SK-N-SH (cell line): ENCODE results near the gene FUT7. TPM values are rescaled to one million over a fixed set of nuclear protein-coding genes. Genes with fewer than 3 reads are reported as not detected.

Source experiments
- CTCF ChIA-PET: fragments of 300-600, 350-600 bp; formaldehyde crosslinking; extraction: SDS; loops from one replicate; lab custom pipeline; 2021; lab: Yijun Ruan, JAX
- POLR2A ChIA-PET: fragments of 350-600 bp; sonication (Branson Sonifier 250); formaldehyde crosslinking; extraction: SDS; loops from one replicate; lab custom pipeline; 2020; ENCODE audit warnings: antibody characterized with exemption, inconsistent platforms; lab: Yijun Ruan, JAX
- DNase-seq: peaks from one replicate; pipeline ENCODE4 v3.0.0; 2012
- H2AFZ ChIP-seq: fragments of 200-600 bp; sonication (generic); 2 replicates; pipeline ENCODE4 v1.8.1; 2016; ENCODE audit warnings: antibody characterized with exemption, mild to moderate bottlenecking, low read depth
- H3F3A ChIP-seq: fragments of 200-600 bp; sonication (generic); replicated peaks from 2 replicates; pipeline ENCODE3; 2016; ENCODE audit warnings: antibody characterized with exemption, mild to moderate bottlenecking; ENCODE audit not compliant: insufficient read depth
- H3K27ac ChIP-seq, 2 experiments: fragments of 200-500 bp in 1 of 2; fragments of 200-600 bp in 1 of 2; sonication (Bioruptor generic) in 1 of 2; sonication (generic), shearing (Covaris generic) in 1 of 2; 2 replicates each; pipeline versions ENCODE4 v1.5.1 to v1.6.1; 2014 to 2016; ENCODE audit warnings: low read depth in 2 of 2, inconsistent platforms in 1 of 2, low read length in 1 of 2, mild to moderate bottlenecking in 1 of 2, mixed read lengths in 1 of 2
- H3K27me3 ChIP-seq: fragments of 200-600 bp; sonication (generic), shearing (Covaris generic); 2 replicates; pipeline ENCODE4 v1.6.1; 2016; ENCODE audit warnings: mixed run types; ENCODE audit not compliant: insufficient read depth
- H3K36me3 ChIP-seq, 2 experiments: fragments of 200-500 bp in 1 of 2; fragments of 200-600 bp in 1 of 2; sonication (Bioruptor generic) in 1 of 2; sonication (generic) in 1 of 2; replicated peaks in 1 of 2; 2 replicates each; pipeline versions ENCODE3 to v1.5.1; 2014 to 2016; ENCODE audit warnings: low read length in 1 of 2, mild to moderate bottlenecking in 1 of 2; ENCODE audit not compliant: insufficient read depth in 2 of 2, control insufficient read depth in 1 of 2
- H3K4me1 ChIP-seq, 2 experiments: fragments of 200-500 bp in 1 of 2; fragments of 200-600 bp in 1 of 2; sonication (Bioruptor generic) in 1 of 2; sonication (generic), shearing (Covaris generic) in 1 of 2; 2 replicates each; pipeline versions ENCODE4 v1.5.1 to v1.6.1; 2014 to 2016; ENCODE audit warnings: low read depth in 1 of 2, low read length in 1 of 2, mixed run types in 1 of 2; ENCODE audit not compliant: insufficient read depth in 2 of 2, control insufficient read depth in 1 of 2
- H3K4me2 ChIP-seq: fragments of 200-600 bp; sonication (generic), shearing (Covaris generic); 2 replicates; pipeline ENCODE4 v1.6.1; 2017; ENCODE audit warnings: mixed run types
- H3K4me3 ChIP-seq, 2 experiments: fragments of 200-500 bp in 1 of 2; fragments of 200-600 bp in 1 of 2; sonication (Bioruptor generic) in 1 of 2; sonication (generic), shearing (Covaris generic) in 1 of 2; 2 replicates each; pipeline versions ENCODE4 v1.5.1 to v1.8.1; 2014 to 2016; ENCODE audit warnings: low read depth in 2 of 2, inconsistent platforms in 1 of 2, low read length in 1 of 2, mild to moderate bottlenecking in 1 of 2, mixed read lengths in 1 of 2, moderate library complexity in 1 of 2
- H3K79me2 ChIP-seq: fragments of 200-600 bp; sonication (generic); 2 replicates; pipeline ENCODE4 v1.8.1; 2017; ENCODE audit warnings: mild to moderate bottlenecking; ENCODE audit not compliant: insufficient read depth
- H3K9ac ChIP-seq: fragments of 200-600 bp; sonication (generic); 2 replicates; pipeline ENCODE4 v1.6.1; 2017; ENCODE audit warnings: mixed run types
- H3K9me2 ChIP-seq: fragments of 200-600 bp; sonication (generic); 2 replicates; pipeline ENCODE4 v1.6.1; 2017; ENCODE audit warnings: mixed run types
- H3K9me3 ChIP-seq: fragments of 200-600 bp; sonication (generic); 2 replicates; pipeline ENCODE4 v1.6.1; 2017; ENCODE audit warnings: mixed run types, mild to moderate bottlenecking, moderate library complexity
- H4K20me1 ChIP-seq: fragments of 200-600 bp; sonication (generic); 2 replicates; pipeline ENCODE4 v1.6.1; 2017; ENCODE audit warnings: mild to moderate bottlenecking, mixed run types; ENCODE audit not compliant: insufficient read depth
- ELF1 ChIP-seq: IDR thresholded peaks from 2 replicates; pipeline ENCODE4 v1.4.0; 2012
- FOSL2 ChIP-seq: IDR thresholded peaks from 2 replicates; pipeline ENCODE4 v1.4.0; 2012; ENCODE audit warnings: low read depth, mild to moderate bottlenecking, moderate library complexity, borderline replicate concordance
- FOXM1 ChIP-seq: IDR thresholded peaks from 2 replicates; pipeline ENCODE4 v1.4.0; 2012; ENCODE audit warnings: low read depth, mild to moderate bottlenecking
- GATA2 ChIP-seq: sonication (generic); formaldehyde crosslinking; IDR thresholded peaks from 2 replicates; pipeline ENCODE4 v1.5.0; 2020; ENCODE audit warnings: mild to moderate bottlenecking, missing genetic modification reagents
- MEF2A ChIP-seq: IDR thresholded peaks from 2 replicates; pipeline ENCODE4 v1.4.0; 2012; ENCODE audit warnings: low read depth, borderline replicate concordance
- MXI1 ChIP-seq: IDR thresholded peaks from 2 replicates; pipeline ENCODE4 v1.6.1; 2012; ENCODE audit warnings: mild to moderate bottlenecking, low read depth, low read length, improper control_type of control experiment
- NFIC ChIP-seq: IDR thresholded peaks from 2 replicates; pipeline ENCODE4 v1.4.0; 2012; ENCODE audit warnings: borderline replicate concordance
- POLR2AphosphoS5 ChIP-seq: IDR thresholded peaks from 2 replicates; pipeline ENCODE4 v1.6.1; 2012; ENCODE audit warnings: low read depth, low read length
- SIN3A ChIP-seq: IDR thresholded peaks from 2 replicates; pipeline ENCODE4 v1.6.1; 2012; ENCODE audit warnings: low read depth, mild to moderate bottlenecking, low read length, moderate library complexity, borderline replicate concordance
- TCF12 ChIP-seq: IDR thresholded peaks from 2 replicates; pipeline ENCODE4 v1.4.0; 2012
- TEAD4 ChIP-seq: IDR thresholded peaks from 2 replicates; pipeline ENCODE4 v1.4.0; 2012; ENCODE audit warnings: mild to moderate bottlenecking, borderline replicate concordance; ENCODE audit not compliant: insufficient read depth
- USF2 ChIP-seq: fragments of 150-350 bp; IDR thresholded peaks from 2 replicates; pipeline ENCODE4 v1.6.1; 2017; ENCODE audit warnings: antibody characterized with exemption, low read length, low read depth, borderline replicate concordance
- ZBTB33 ChIP-seq: IDR thresholded peaks from 2 replicates; pipeline ENCODE4 v1.4.0; 2012; ENCODE audit warnings: low read depth, borderline replicate concordance
- WGBS: methylation state at CpG from one replicate; pipeline ENCODE4 v1.1.6; 2017; ENCODE audit warnings: low lambda C conversion rate; 5-methylcytosine and 5-hydroxymethylcytosine counted together
- polyA plus RNA-seq, 3 experiments: library from polyadenylated mRNA; depleted of rRNA; stranded (reverse); fragments of >200 nt; gene quantifications; 2 replicates each; pipeline ENCODE4 v1.2.3, GENCODE V29; 2012
- TF ChIP-seq, protein P1 (sequence below): IDR thresholded peaks from 2 replicates; pipeline ENCODE4 v1.4.0; 2012; ENCODE audit warnings: low read depth, borderline replicate concordance

FUT7 gene
- polyA plus RNA-seq, 1 of the 3 experiments (the other 2 are of a cell fraction) = not detected

DNA sequence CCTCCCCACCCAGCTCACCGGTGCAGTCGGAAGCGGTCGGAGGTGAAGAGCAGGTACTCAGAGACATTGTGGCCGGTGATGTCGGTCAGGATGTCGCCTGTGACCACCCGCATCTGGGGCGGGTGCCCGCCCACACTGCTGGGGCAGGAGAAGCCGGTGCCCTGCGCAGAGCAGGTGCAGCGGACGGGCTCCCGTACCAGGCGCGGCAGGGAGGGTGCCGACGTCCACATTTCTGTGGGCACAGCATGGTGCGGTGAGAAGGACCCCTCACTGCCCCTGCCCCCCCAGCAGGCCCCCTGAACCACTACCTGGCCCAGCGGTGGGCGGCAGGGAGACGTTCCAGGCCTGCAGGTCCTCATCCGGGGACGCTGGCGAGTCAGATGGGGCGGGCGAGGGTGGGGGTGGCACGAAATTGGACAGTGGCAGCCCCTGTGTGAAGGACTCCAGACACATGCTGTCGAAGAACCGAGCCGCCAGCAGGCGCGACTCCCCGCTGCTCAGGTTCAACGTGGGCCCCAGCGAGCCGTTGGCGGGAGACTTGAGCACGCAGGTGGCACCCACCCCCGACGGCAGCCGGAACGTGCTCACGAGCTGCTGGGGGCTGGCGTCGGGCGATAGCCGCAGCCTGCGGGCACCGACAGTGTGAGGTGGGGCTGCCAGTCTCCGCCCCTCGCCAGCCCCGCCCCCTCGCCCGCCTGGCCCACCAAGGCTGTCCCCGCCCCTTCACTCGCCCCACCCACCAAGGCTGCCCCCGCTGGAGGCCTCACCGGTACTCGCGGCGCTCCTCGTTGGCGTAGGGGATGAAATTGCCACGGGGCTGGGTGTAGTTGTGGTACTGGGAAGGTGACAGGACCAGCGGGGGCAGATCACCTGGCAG is 19.0 kb downstream of the FUT7 start (continued):
- TF ChIP-seq MXI1 (no peak), ZBTB33 (no peak)

GRCh38 chr9:137011907-137012675 is 19.8 kb downstream of the FUT7 start:
- H2AFZ ChIP-seq = no peak overlapping the region
- no peak overlapping the region for H3K9ac ChIP-seq
- no peaks in the 10 kb centered on the region for H3K79me2 ChIP-seq
- TF ChIP-seq MEF2A = no peak
- no peak for TF ChIP-seq SIN3A
- TF ChIP-seq ELF1 = no peak
- TF ChIP-seq GATA2 (CRISPR knock-in tag) = no peak
- TF ChIP-seq FOXM1 = no peak
- no peak for TF ChIP-seq FOSL2
- TF ChIP-seq TCF12 = no peak
- TF ChIP-seq, protein P1, sequence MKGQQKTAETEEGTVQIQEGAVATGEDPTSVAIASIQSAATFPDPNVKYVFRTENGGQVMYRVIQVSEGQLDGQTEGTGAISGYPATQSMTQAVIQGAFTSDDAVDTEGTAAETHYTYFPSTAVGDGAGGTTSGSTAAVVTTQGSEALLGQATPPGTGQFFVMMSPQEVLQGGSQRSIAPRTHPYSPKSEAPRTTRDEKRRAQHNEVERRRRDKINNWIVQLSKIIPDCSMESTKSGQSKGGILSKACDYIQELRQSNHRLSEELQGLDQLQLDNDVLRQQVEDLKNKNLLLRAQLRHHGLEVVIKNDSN = no peak
- TF ChIP-seq POLR2AphosphoS5 = no peak
- TF ChIP-seq TEAD4 = no peak
- no peak for TF ChIP-seq NFIC
- no peak for TF ChIP-seq USF2
- H3F3A ChIP-seq = no peaks in the 10 kb centered on the region
- H3K4me1 ChIP-seq = no peaks in the 10 kb centered on the region
- no peak overlapping the region for H3K4me2 ChIP-seq
- no peak overlapping the region for H3K27ac ChIP-seq
- H3K9me2 ChIP-seq = no peaks in the 10 kb centered on the region
- H4K20me1 ChIP-seq = no peaks in the 10 kb centered on the region
- 92% methylated on average over 17 of the region's 39 CpGs for WGBS
- no peaks in the 10 kb centered on the region for H3K9me3 ChIP-seq
- H3K36me3 ChIP-seq = peaks cover 0 to 22% of the 10 kb centered on the region in 2 experiments
- no peak for DNase-seq
- H3K4me3 ChIP-seq = no peak overlapping the region
- H3K27me3 ChIP-seq = no peaks in the 10 kb centered on the region
- POLR2A ChIA-PET = no interaction called here
- CTCF ChIA-PET = interaction anchor here (1.1 to 2.2 kb wide), 4 partner anchors 17 to 64 kb away, joined by 3 to 10 read pairs (median 3); no protein-coding TSS in a partner anchor
